Parathyroid adenoma (tissue), 2 donors: ENCODE results near the gene NRIP1.

Experiments used
- H2AFZ ChIP-seq: fragments of 300-600 bp; sonication (generic); one replicate; pipeline ENCODE4 v1.7.0; 2017; ENCODE audit warnings: antibody characterized with exemption, mild to moderate bottlenecking
- H3K27ac ChIP-seq: fragments of 300-600 bp; sonication (generic); one replicate; pipeline ENCODE4 v1.7.0; 2017
- H3K27me3 ChIP-seq: fragments of 300-600 bp; sonication (generic); one replicate; pipeline ENCODE4 v1.7.0; 2017; ENCODE audit warnings: low read length; ENCODE audit not compliant: control insufficient read depth, insufficient read depth
- H3K36me3 ChIP-seq: fragments of 300-600 bp; sonication (generic); one replicate; pipeline ENCODE4 v1.7.0; 2017; ENCODE audit warnings: low read length; ENCODE audit not compliant: control insufficient read depth, insufficient read depth
- H3K4me1 ChIP-seq: fragments of 300-600 bp; sonication (generic); one replicate; pipeline ENCODE4 v1.7.0; 2017; ENCODE audit warnings: control low read depth
- H3K4me2 ChIP-seq: fragments of 300-600 bp; sonication (generic); one replicate; pipeline ENCODE4 v1.7.0; 2017; ENCODE audit warnings: low read length
- H3K4me3 ChIP-seq: fragments of 300-600 bp; sonication (generic); one replicate; pipeline ENCODE4 v1.7.0; 2017; ENCODE audit warnings: low read depth, low read length
- H3K79me2 ChIP-seq: fragments of 300-600 bp; sonication (generic); one replicate; pipeline ENCODE4 v1.7.0; 2017; ENCODE audit warnings: control low read depth
- H3K9ac ChIP-seq: fragments of 300-600 bp; sonication (generic); one replicate; pipeline ENCODE4 v1.7.0; 2017; ENCODE audit warnings: mild to moderate bottlenecking
- H3K9me3 ChIP-seq: fragments of 300-600 bp; sonication (generic); one replicate; pipeline ENCODE4 v1.7.0; 2017; ENCODE audit warnings: low read length; ENCODE audit not compliant: control insufficient read depth
- TF ChIP-seq, protein P1 (sequence below): fragments of 300-600 bp; sonication (generic); IDR thresholded peaks from one replicate; pipeline ENCODE4 v1.7.0; 2017; ENCODE audit warnings: antibody characterized with exemption, mild to moderate bottlenecking
- donor health status: primary hyperparathyroidism.

NRIP1 gene

DNA sequence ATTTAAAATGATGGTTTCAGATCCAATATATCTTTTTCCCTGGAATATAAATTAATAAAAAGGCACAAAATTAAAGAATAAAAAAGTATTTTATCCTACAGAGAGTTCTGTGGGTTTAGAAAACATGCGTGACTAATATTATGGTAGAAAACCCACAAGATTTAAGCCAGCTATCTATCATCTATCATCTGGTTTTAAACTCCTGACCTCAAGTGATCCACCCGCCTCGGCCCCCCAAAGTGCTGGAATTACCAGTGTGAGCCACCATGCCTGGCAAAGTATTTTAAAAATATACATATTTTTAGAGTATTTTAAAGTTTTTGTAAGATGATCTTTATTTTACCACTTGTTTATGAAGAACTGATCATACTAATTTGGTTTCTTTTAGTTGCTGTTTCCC lies 79.5 kb downstream of the NRIP1 start:
- H2AFZ ChIP-seq = no peak overlapping the region
- H3K79me2 ChIP-seq = peaks cover 3% of the 10 kb centered on the region
- H3K9me3 ChIP-seq = no peaks in the 10 kb centered on the region
- no peaks in the 10 kb centered on the region for H3K27me3 ChIP-seq
- no peaks in the 10 kb centered on the region for H3K4me1 ChIP-seq
- no peak overlapping the region for H3K27ac ChIP-seq
- H3K4me3 ChIP-seq = no peak overlapping the region
- no peaks in the 10 kb centered on the region for H3K36me3 ChIP-seq
- H3K4me2 ChIP-seq = no peak overlapping the region
- TF ChIP-seq, protein P1, sequence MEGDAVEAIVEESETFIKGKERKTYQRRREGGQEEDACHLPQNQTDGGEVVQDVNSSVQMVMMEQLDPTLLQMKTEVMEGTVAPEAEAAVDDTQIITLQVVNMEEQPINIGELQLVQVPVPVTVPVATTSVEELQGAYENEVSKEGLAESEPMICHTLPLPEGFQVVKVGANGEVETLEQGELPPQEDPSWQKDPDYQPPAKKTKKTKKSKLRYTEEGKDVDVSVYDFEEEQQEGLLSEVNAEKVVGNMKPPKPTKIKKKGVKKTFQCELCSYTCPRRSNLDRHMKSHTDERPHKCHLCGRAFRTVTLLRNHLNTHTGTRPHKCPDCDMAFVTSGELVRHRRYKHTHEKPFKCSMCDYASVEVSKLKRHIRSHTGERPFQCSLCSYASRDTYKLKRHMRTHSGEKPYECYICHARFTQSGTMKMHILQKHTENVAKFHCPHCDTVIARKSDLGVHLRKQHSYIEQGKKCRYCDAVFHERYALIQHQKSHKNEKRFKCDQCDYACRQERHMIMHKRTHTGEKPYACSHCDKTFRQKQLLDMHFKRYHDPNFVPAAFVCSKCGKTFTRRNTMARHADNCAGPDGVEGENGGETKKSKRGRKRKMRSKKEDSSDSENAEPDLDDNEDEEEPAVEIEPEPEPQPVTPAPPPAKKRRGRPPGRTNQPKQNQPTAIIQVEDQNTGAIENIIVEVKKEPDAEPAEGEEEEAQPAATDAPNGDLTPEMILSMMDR = no peak
- H3K9ac ChIP-seq = no peak overlapping the region

- H3K79me2 ChIP-seq = no peaks in the 10 kb centered on the region
- H3K27ac ChIP-seq = no peak overlapping the region
- H3K4me2 ChIP-seq = no peak overlapping the region
- no peaks in the 10 kb centered on the region for H3K27me3 ChIP-seq
- TF ChIP-seq, protein P1 = no peak
- no peak overlapping the region for H2AFZ ChIP-seq
- H3K4me3 ChIP-seq = no peak overlapping the region
- H3K36me3 ChIP-seq = no peaks in the 10 kb centered on the region
- no peaks in the 10 kb centered on the region for H3K4me1 ChIP-seq
- H3K9ac ChIP-seq = no peak overlapping the region
- H3K9me3 ChIP-seq = no peaks in the 10 kb centered on the region
Measured at GRCh38 chr21:14982336-14982735, 82.5 kb downstream of the NRIP1 start.

DNA sequence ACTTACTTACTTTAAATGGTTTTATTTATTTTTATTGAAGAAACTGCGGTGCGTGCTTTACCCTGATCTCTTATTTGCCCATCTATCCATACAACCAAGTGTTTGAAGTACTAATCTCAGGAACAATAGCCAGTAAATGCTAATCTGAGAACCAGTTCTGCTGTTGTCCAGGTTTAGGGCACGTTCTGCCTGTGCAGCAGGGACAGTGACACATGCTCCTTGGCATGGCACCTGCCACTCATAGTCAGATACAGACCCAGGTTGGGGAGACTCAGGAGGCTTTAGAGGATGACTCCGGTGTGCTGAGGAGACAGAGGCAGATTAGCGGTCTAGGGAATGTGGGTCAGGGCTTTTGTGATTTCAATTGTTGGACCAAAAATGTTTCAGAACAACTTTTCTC lies 83.6 kb downstream of the NRIP1 start:
- no peak overlapping the region for H3K4me2 ChIP-seq
- TF ChIP-seq, protein P1 = no peak
- H3K9ac ChIP-seq = no peak overlapping the region
- H3K36me3 ChIP-seq = no peaks in the 10 kb centered on the region
- no peaks in the 10 kb centered on the region for H3K9me3 ChIP-seq
- H3K79me2 ChIP-seq = no peaks in the 10 kb centered on the region
- no peak overlapping the region for H3K4me3 ChIP-seq
- H2AFZ ChIP-seq = no peak overlapping the region
- H3K4me1 ChIP-seq = no peaks in the 10 kb centered on the region
- H3K27me3 ChIP-seq = no peaks in the 10 kb centered on the region
- H3K27ac ChIP-seq = no peak overlapping the region

DNA sequence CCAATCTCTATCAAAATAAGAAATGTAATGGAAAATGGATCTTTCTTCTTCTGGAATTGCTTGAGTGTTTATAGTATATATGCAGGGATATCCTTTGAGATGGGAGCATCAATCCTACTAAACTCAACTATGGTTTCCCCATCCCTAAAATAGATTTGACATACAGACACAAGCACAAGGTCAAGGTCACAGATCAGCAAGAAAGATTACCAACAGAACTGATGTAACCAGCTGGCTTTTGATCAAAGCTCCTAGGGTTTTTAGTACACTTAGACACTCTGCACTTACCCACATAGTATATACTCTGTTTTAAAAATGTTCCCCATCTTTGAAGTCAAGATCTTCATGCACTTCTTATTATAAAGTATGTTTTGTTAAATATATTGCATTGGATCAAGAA lies 85.5 kb downstream of the NRIP1 start:
- H3K9ac ChIP-seq = no peak overlapping the region
- TF ChIP-seq, protein P1 = no peak
- no peaks in the 10 kb centered on the region for H3K27me3 ChIP-seq
- H3K4me1 ChIP-seq = no peaks in the 10 kb centered on the region
- H3K4me2 ChIP-seq = no peak overlapping the region
- no peaks in the 10 kb centered on the region for H3K79me2 ChIP-seq
- no peak overlapping the region for H2AFZ ChIP-seq
- H3K27ac ChIP-seq = no peak overlapping the region
- H3K4me3 ChIP-seq = no peak overlapping the region
- no peaks in the 10 kb centered on the region for H3K36me3 ChIP-seq
- no peaks in the 10 kb centered on the region for H3K9me3 ChIP-seq

- Histone ChIP-seq H3K9ac (no peak overlapping the region), H3K4me3 (no peak overlapping the region), H3K79me2 (no peaks in the 10 kb centered on the region), H3K36me3 (no peaks in the 10 kb centered on the region), H3K4me2 (no peak overlapping the region), H3K27ac (no peak overlapping the region), H3K4me1 (no peaks in the 10 kb centered on the region), H2AFZ (no peak overlapping the region), H3K27me3 (no peaks in the 10 kb centered on the region), H3K9me3 (no peaks in the 10 kb centered on the region)
- TF ChIP-seq, protein P1 = no peak
Measured at GRCh38 chr21:14977814-14978213, 87.0 kb downstream of the NRIP1 start.
